Nephron (organoid): Measurements from ENCODE around the gene SLC7A7.
"Not testable (repeated sequence)": the region's sequence is repeated elsewhere in the genome, so short reads cannot be mapped to it uniquely, and the experiment has no call there.

Experiments
- H3K27ac Mint-ChIP-seq, 3 experiments: 2 replicates each; pipeline ENCODE4 v1.8.0; 2020; ENCODE audit warnings: mixed read lengths in 3 of 3, mild to moderate bottlenecking in 2 of 3, moderate library complexity in 1 of 3
- H3K27me3 Mint-ChIP-seq: 2 replicates; pipeline ENCODE4 v1.8.0; 2021; ENCODE audit warnings: low read depth, mild to moderate bottlenecking, moderate library complexity, mixed read lengths
- H3K36me3 Mint-ChIP-seq: 2 replicates; pipeline ENCODE4 v1.8.0; 2020; ENCODE audit warnings: low read depth, mixed read lengths
- H3K4me1 Mint-ChIP-seq: 2 replicates; pipeline ENCODE4 v1.8.0; 2020; ENCODE audit warnings: mixed read lengths
- H3K4me3 Mint-ChIP-seq, 3 experiments: 2 replicates each; pipeline ENCODE4 v1.8.0; 2020; ENCODE audit warnings: mild to moderate bottlenecking in 3 of 3, mixed read lengths in 3 of 3, moderate library complexity in 2 of 3
- H3K9me3 Mint-ChIP-seq: 2 replicates; pipeline ENCODE4 v1.8.0; 2020; ENCODE audit warnings: mixed read lengths
- CTCF ChIP-seq, 3 experiments: fragments of 200-600 bp; sonication (generic); IDR thresholded peaks; one replicate each; pipeline ENCODE4 v1.5.0; 2021; ENCODE audit warnings: antibody characterized with exemption in 3 of 3; ENCODE audit not compliant: unreplicated experiment in 3 of 3

The SLC7A7 gene

GRCh38 chr14:22769369-22769768 lies 45.9 kb downstream of the SLC7A7 start:
- Mint-ChIP-seq H3K36me3 (peaks cover 50% of the 10 kb centered on the region), H3K27ac (no peak overlapping the region), H3K27me3 (no peaks in the 10 kb centered on the region), H3K9me3 (peaks cover 7% of the 10 kb centered on the region), H3K4me1 (peaks cover 32% of the 10 kb centered on the region), H3K4me3 (peak overlapping the region; percentile 66 to 85 (median 75))
- TF ChIP-seq CTCF (IDR thresholded peaks at IDR 0.05; ENCODE audit: unreplicated experiment in 3 of 3): no peak

DNA sequence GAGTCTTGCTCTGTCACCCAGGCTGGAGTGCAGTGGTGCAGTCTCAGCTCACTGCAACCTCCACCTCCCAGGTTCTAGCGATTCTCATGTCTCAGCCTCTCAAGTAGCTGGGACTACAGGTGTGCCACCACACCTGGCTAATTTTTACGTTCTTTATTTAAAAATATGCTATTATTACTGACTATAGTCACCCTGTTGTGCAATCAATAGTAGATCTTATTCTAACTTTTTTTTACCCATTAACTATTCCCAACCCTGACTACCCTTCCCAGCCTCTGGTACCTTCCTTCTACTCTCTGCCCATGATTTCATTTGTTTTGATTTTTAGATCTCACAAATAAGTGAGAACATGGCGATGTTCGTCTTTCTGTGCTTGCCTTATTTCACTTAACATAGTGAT lies 46.3 kb downstream of the SLC7A7 start:
- H3K4me1 Mint-ChIP-seq: peaks cover 32% of the 10 kb centered on the region
- H3K9me3 Mint-ChIP-seq: peaks cover 7% of the 10 kb centered on the region
- TF ChIP-seq CTCF (IDR thresholded peaks at IDR 0.05; ENCODE audit: unreplicated experiment in 3 of 3): no peak

DNA sequence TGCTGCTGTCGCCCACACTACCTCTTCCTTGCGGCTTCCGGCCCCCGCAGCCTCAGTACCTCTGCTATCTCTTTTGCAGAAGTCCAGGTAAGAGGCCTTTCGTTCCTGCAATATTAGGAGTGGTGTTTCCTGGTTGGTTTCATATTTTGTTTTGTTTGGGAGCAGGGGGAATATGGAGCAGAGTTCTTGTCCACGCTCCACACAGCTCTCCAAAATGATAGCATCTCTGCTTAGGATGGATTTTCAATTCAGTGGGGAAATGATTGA lies 48.0 kb downstream of the SLC7A7 start:
- Mint-ChIP-seq H3K27me3 (no peaks in the 10 kb centered on the region), H3K4me3 (peak overlapping the region; percentile 84 to 91 (median 91)), H3K4me1 (peaks cover 32% of the 10 kb centered on the region), H3K27ac (peak overlapping the region in 2 of 3 experiments; percentile 81 to 98), H3K36me3 (peaks cover 53% of the 10 kb centered on the region), H3K9me3 (peaks cover 15% of the 10 kb centered on the region)
- TF ChIP-seq CTCF (IDR thresholded peaks at IDR 0.05; ENCODE audit: unreplicated experiment in 3 of 3): no peak

More for the DNA sequence above, 46.3 kb downstream of the SLC7A7 start:
- H3K36me3 Mint-ChIP-seq: peaks cover 49% of the 10 kb centered on the region
- peak overlapping the region; percentile 66 to 85 (median 75) for H3K4me3 Mint-ChIP-seq
- no peaks in the 10 kb centered on the region for H3K27me3 Mint-ChIP-seq
- H3K27ac Mint-ChIP-seq: no peak overlapping the region

- Mint-ChIP-seq H3K27me3 (no peaks in the 10 kb centered on the region), H3K27ac (peak within 1 kb of the TSS; percentile 97 to 98 (median 98)), H3K4me3 (peak within 1 kb of the TSS; percentile 84 to 91 (median 91)), H3K9me3 (peaks cover 21% of the 10 kb centered on the region), H3K36me3 (peaks cover 56% of the 10 kb centered on the region), H3K4me1 (peaks cover 32% of the 10 kb centered on the region)
- TF ChIP-seq CTCF (IDR thresholded peaks at IDR 0.05; ENCODE audit: unreplicated experiment in 3 of 3): no peak
Observed at GRCh38 chr14:22766457-22767322, 48.5 kb downstream of the SLC7A7 start, which contains the start of gene OXA1L. OXA1L (plus strand) TSS chr14:22766688; CDS start chr14:22766702, 14 bp downstream.

- H3K27ac Mint-ChIP-seq: no peak overlapping the region
- TF ChIP-seq CTCF (IDR thresholded peaks at IDR 0.05; ENCODE audit: unreplicated experiment in 3 of 3): no peak
- peaks cover 46% of the 10 kb centered on the region for H3K36me3 Mint-ChIP-seq
- H3K4me1 Mint-ChIP-seq: peaks cover 32% of the 10 kb centered on the region
- H3K9me3 Mint-ChIP-seq: peaks cover 34% of the 10 kb centered on the region
- H3K4me3 Mint-ChIP-seq: no peak overlapping the region
- H3K27me3 Mint-ChIP-seq: no peaks in the 10 kb centered on the region
Observed at GRCh38 chr14:22764382-22764781, 50.9 kb downstream of the SLC7A7 start.

GRCh38 chr14:22761734-22762133 lies 53.5 kb downstream of the SLC7A7 start:
- H3K9me3 Mint-ChIP-seq: peaks cover 34% of the 10 kb centered on the region
- no peaks in the 10 kb centered on the region for H3K27me3 Mint-ChIP-seq
- H3K27ac Mint-ChIP-seq: no peak overlapping the region
- no peak for TF ChIP-seq CTCF (IDR thresholded peaks at IDR 0.05; ENCODE audit: unreplicated experiment in 3 of 3)
- H3K4me3 Mint-ChIP-seq: peak overlapping the region in 1 of 3 experiments; percentile 22
- H3K4me1 Mint-ChIP-seq: peaks cover 11% of the 10 kb centered on the region
- H3K36me3 Mint-ChIP-seq: peaks cover 34% of the 10 kb centered on the region

GRCh38 chr14:22757972-22758650 lies 57.1 kb downstream of the SLC7A7 start:
- not testable (repeated sequence) for H3K27ac Mint-ChIP-seq, H3K4me3 Mint-ChIP-seq, H3K4me1 Mint-ChIP-seq, H3K27me3 Mint-ChIP-seq
- Mint-ChIP-seq H3K9me3 (peaks cover 26% of the 10 kb centered on the region), H3K36me3 (peaks cover 27% of the 10 kb centered on the region)
